Osteoblast (primary cell): ENCODE results near the gene SPEF2. TPM values are rescaled to one million over a fixed set of nuclear protein-coding genes. Genes with fewer than 3 reads are reported as not detected.

ENCODE experiments used
- DNase-seq: peaks from one replicate; pipeline ENCODE4 v3.0.0; 2011; ENCODE audit warnings: low spot score, mixed read lengths; ENCODE audit not compliant: insufficient read length; ENCODE audit errors: missing footprints
- H2AFZ ChIP-seq: 2 replicates; pipeline ENCODE4 v1.6.0; 2011; ENCODE audit warnings: mild to moderate bottlenecking, low read length
- H3K27ac ChIP-seq: 2 replicates; pipeline ENCODE4 v1.5.1; 2011; ENCODE audit warnings: mild to moderate bottlenecking, low read depth, low read length, moderate library complexity
- H3K27me3 ChIP-seq: 2 replicates; pipeline ENCODE4 v1.6.0; 2012; ENCODE audit warnings: mild to moderate bottlenecking, control low read depth, inconsistent platforms, low read length, moderate library complexity; ENCODE audit not compliant: insufficient read depth
- H3K36me3 ChIP-seq: 2 replicates; pipeline ENCODE4 v1.5.1; 2011; ENCODE audit warnings: mild to moderate bottlenecking, low read length, control low read depth, moderate library complexity; ENCODE audit not compliant: insufficient read depth
- H3K4me1 ChIP-seq: 2 replicates; pipeline ENCODE4 v1.5.1; 2011; ENCODE audit warnings: mild to moderate bottlenecking, low read length, control low read depth, moderate library complexity; ENCODE audit not compliant: insufficient read depth
- H3K4me2 ChIP-seq: 2 replicates; pipeline ENCODE4 v1.6.0; 2011; ENCODE audit warnings: mild to moderate bottlenecking, low read length; ENCODE audit not compliant: insufficient read depth
- H3K4me3 ChIP-seq: fragments of 200-600 bp; sonication (generic); 3 replicates; pipeline ENCODE4 v1.5.1; 2012; ENCODE audit warnings: mild to moderate bottlenecking, low read length, inconsistent platforms; ENCODE audit not compliant: insufficient read depth
- H3K79me2 ChIP-seq: 2 replicates; pipeline ENCODE4 v1.6.0; 2012; ENCODE audit warnings: mild to moderate bottlenecking, low read length, control low read depth, inconsistent platforms; ENCODE audit not compliant: insufficient read depth
- H3K9me3 ChIP-seq: 2 replicates; pipeline ENCODE4 v1.5.1; 2011; ENCODE audit warnings: low read depth, low read length, control low read depth
- H4K20me1 ChIP-seq: 2 replicates; pipeline ENCODE4 v1.6.0; 2012; ENCODE audit warnings: mild to moderate bottlenecking, low read length, control low read depth; ENCODE audit not compliant: insufficient read depth
- CTCF ChIP-seq: IDR thresholded peaks from 2 replicates; pipeline ENCODE4 v1.5.1; 2011; ENCODE audit warnings: mild to moderate bottlenecking, low read depth, low read length, moderate library complexity; ENCODE audit errors: extremely low read depth
- total RNA-seq: library from RNA; depleted of rRNA; stranded (reverse); fragments of >200 nt; gene quantifications from 2 replicates; pipeline ENCODE4 v1.2.3, GENCODE V29; 2012

Gene SPEF2
- total RNA-seq, 1 donor, result 7.2 TPM

DNA sequence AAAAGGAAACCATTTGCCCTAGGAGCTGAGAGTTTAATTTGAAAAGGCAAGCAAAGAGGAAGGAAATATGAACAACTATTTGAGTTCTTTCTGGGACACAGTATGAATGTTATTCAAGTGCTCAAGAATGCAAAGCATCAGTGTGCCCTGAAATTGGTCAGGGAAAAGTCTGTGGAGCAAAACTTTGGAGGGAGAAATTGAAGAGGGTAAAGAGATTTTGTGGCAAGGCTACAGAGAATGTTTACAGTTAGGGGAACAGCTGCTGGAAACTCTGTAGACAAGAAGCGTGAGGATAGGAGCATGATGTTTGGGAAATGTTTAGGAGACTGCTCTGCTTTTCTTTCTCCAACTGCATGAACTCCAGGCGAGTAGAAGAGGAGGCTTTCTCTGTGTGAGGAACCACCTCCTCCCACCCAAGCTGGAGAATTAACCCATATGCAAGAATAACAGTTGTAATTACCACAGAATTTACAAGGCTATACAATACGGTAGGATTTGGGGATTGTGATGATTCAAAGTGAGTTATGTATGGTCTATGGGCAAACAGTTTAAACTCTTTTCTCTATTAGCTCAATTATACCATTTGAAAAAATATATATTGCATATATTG, 163.6 kb downstream of the SPEF2 start:
- no peaks in the 10 kb centered on the region for H3K27me3 ChIP-seq
- H3K27ac ChIP-seq, result peak overlapping the region; percentile 42
- peak overlapping the region; percentile 81 for H2AFZ ChIP-seq
- peak; percentile 75 for DNase-seq
- no peaks in the 10 kb centered on the region for H4K20me1 ChIP-seq
- no peak for TF ChIP-seq CTCF
- H3K79me2 ChIP-seq, result no peaks in the 10 kb centered on the region
- peaks cover 19% of the 10 kb centered on the region for H3K4me1 ChIP-seq
- H3K36me3 ChIP-seq, result no peaks in the 10 kb centered on the region
- no peaks in the 10 kb centered on the region for H3K9me3 ChIP-seq
- peak overlapping the region; percentile 23 for H3K4me3 ChIP-seq
- H3K4me2 ChIP-seq, result peak overlapping the region; percentile 76

DNA sequence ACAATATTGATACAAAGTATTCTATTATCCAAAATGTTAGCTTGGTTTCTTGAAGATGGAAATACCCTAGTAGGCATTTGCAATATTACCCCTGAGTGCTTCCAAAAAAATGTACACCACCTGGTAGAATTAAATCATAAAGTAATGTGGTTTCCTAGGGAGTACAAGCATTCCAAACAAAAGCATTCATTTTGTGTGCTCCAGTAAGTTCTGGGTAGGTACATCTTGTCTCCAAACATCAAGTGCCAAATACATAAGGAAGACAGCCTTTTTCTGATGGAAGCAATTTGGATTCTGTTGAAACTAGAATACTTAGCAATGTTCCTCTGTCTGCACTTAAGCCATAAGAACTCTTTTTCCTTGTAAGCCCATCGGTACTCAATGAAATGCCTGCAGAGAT, 165.9 kb downstream of the SPEF2 start:
- Histone ChIP-seq H3K4me3 (no peak overlapping the region), H3K9me3 (no peaks in the 10 kb centered on the region), H2AFZ (no peak overlapping the region), H3K4me1 (peaks cover 14% of the 10 kb centered on the region), H3K4me2 (no peak overlapping the region), H3K36me3 (no peaks in the 10 kb centered on the region), H3K27ac (no peak overlapping the region), H3K27me3 (no peaks in the 10 kb centered on the region), H4K20me1 (no peaks in the 10 kb centered on the region), H3K79me2 (no peaks in the 10 kb centered on the region)
- TF ChIP-seq CTCF, result no peak
- no peak for DNase-seq

DNA sequence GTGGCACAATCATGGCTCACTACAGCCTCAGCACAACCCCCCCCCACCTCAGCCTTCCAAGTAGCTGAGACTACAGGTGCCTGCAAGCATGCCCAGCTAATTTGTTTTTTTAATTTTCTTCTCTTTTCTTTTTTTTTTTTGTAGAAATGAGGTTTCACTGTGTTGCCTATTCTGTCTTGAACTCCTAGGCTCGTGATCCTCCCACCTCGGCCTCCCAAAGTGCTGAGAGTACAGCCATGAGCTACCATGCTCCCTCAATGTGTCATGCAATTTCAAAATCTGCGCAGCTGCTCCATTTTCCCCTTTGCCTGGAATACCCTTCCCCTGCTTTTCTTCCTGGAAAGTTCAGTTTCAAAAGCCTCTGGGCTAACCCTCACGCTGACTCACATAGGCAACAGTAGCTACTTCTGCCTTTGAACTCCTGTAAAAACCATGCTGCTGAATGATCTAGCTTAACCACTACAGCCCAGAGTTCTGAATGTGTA, 168.0 kb downstream of the SPEF2 start:
- Histone ChIP-seq H3K27ac (no peak overlapping the region), H2AFZ (no peak overlapping the region), H3K79me2 (no peaks in the 10 kb centered on the region), H3K4me1 (peaks cover 27% of the 10 kb centered on the region), H3K4me3 (no peak overlapping the region), H3K36me3 (no peaks in the 10 kb centered on the region), H3K27me3 (no peaks in the 10 kb centered on the region), H3K9me3 (no peaks in the 10 kb centered on the region), H3K4me2 (no peak overlapping the region), H4K20me1 (no peaks in the 10 kb centered on the region)
- DNase-seq, result no peak
- no peak for TF ChIP-seq CTCF

DNA sequence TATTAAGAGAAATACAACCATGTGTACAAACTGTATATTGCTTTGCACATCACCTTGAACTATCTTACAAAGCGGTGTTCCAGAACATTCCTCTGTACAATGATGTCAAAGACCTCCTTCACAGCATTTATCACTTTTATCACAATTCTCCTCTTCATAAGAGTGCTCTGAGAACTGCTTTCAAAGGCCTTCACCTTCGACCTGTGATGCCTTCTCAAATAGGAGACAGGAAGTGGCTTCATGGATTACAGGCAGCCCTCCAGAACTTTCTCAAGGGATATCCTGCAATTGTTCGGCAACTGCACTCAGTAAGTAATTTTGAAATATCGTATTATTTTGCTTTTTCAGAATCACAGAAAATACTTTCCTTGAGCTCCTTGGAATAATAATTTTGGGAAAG, 171.1 kb downstream of the SPEF2 start:
- no peaks in the 10 kb centered on the region for H3K9me3 ChIP-seq
- no peak for TF ChIP-seq CTCF
- H3K4me2 ChIP-seq, result no peak overlapping the region
- H3K4me3 ChIP-seq, result no peak overlapping the region
- no peaks in the 10 kb centered on the region for H3K79me2 ChIP-seq
- no peak overlapping the region for H2AFZ ChIP-seq
- no peak overlapping the region for H3K27ac ChIP-seq
- H4K20me1 ChIP-seq, result no peaks in the 10 kb centered on the region
- H3K4me1 ChIP-seq, result peaks cover 19% of the 10 kb centered on the region
- no peaks in the 10 kb centered on the region for H3K27me3 ChIP-seq
- DNase-seq, result no peak
- H3K36me3 ChIP-seq, result no peaks in the 10 kb centered on the region
